Measurements from ENCODE around the gene ZNF281.

ZNF281 gene
- 43.8 to 83.7 (median 75.9) reads per million in 9 experiments for total RNA-seq

- DNase-seq (peak; percentile 92 to 93 (median 93)), ATAC-seq (replicated peaks) (peak; percentile 94)
- peak within 1 kb of the TSS; percentile 92 to 97 for H3K27ac Mint-ChIP-seq
- H3K36me3 Mint-ChIP-seq (ENCODE audit: insufficient read depth) = peaks cover 25% of the 10 kb centered on the region
- no peaks in the 10 kb centered on the region for H3K27me3 Mint-ChIP-seq
- peak within 1 kb of the TSS; percentile 94 to 98 for H3K4me3 Mint-ChIP-seq
- H3K9me3 Mint-ChIP-seq = no peaks in the 10 kb centered on the region
- H3K4me1 Mint-ChIP-seq (ENCODE audit: low read depth in 2 of 2) = peaks cover 36 to 50% of the 10 kb centered on the region in 2 donors
Measured at GRCh38 chr1:200409761-200410565, at the start of gene ZNF281. Gene ZNF281 (minus strand): TSS chr1:200410036. CDS start chr1:200409705, 331 bp downstream.

GRCh38 chr1:200458780-200459179 lies 48.9 kb upstream of the ZNF281 start:
- no peaks in the 10 kb centered on the region for H3K36me3 Mint-ChIP-seq (ENCODE audit: insufficient read depth)
- no peaks in the 10 kb centered on the region for H3K4me1 Mint-ChIP-seq (ENCODE audit: low read depth in 2 of 2)
- no peaks in the 10 kb centered on the region for H3K9me3 Mint-ChIP-seq
- no peak overlapping the region for H3K4me3 Mint-ChIP-seq
- DNase-seq (no peak), ATAC-seq (replicated peaks) (no peak)
- no peaks in the 10 kb centered on the region for H3K27me3 Mint-ChIP-seq
- H3K27ac Mint-ChIP-seq = no peak overlapping the region

GRCh38 chr1:200457810-200458209 lies 48.0 kb upstream of the ZNF281 start:
- no peak for ATAC-seq (replicated peaks)
- Mint-ChIP-seq H3K9me3 (no peaks in the 10 kb centered on the region), H3K4me1 (ENCODE audit: low read depth in 2 of 2) (no peaks in the 10 kb centered on the region), H3K36me3 (ENCODE audit: insufficient read depth) (no peaks in the 10 kb centered on the region), H3K4me3 (no peak overlapping the region), H3K27me3 (no peaks in the 10 kb centered on the region), H3K27ac (no peak overlapping the region)
- no peak for DNase-seq

GRCh38 chr1:200454425-200454824 lies 44.6 kb upstream of the ZNF281 start:
- Mint-ChIP-seq H3K4me3 (no peak overlapping the region), H3K36me3 (ENCODE audit: insufficient read depth) (no peaks in the 10 kb centered on the region), H3K27me3 (no peaks in the 10 kb centered on the region), H3K4me1 (ENCODE audit: low read depth in 2 of 2) (no peaks in the 10 kb centered on the region), H3K27ac (no peak overlapping the region), H3K9me3 (no peaks in the 10 kb centered on the region)
- no peak for DNase-seq
- ATAC-seq (replicated peaks) = no peak

GRCh38 chr1:200453553-200453905 lies 43.7 kb upstream of the ZNF281 start:
- DNase-seq = no peak
- Mint-ChIP-seq H3K9me3 (no peaks in the 10 kb centered on the region), H3K4me1 (ENCODE audit: low read depth in 2 of 2) (no peaks in the 10 kb centered on the region), H3K36me3 (ENCODE audit: insufficient read depth) (no peaks in the 10 kb centered on the region), H3K27me3 (no peaks in the 10 kb centered on the region), H3K4me3 (no peak overlapping the region), H3K27ac (no peak overlapping the region)
- no peak for ATAC-seq (replicated peaks)

GRCh38 chr1:200452850-200453552 lies 43.2 kb upstream of the ZNF281 start:
- Mint-ChIP-seq H3K4me1 (ENCODE audit: low read depth in 2 of 2) (no peaks in the 10 kb centered on the region), H3K36me3 (ENCODE audit: insufficient read depth) (no peaks in the 10 kb centered on the region)
- ATAC-seq (replicated peaks) = no peak

GRCh38 chr1:200448034-200448762 lies 38.4 kb upstream of the ZNF281 start:
- DNase-seq (no peak), ATAC-seq (replicated peaks) (no peak)
- H3K36me3 Mint-ChIP-seq (ENCODE audit: insufficient read depth) = peaks cover 2% of the 10 kb centered on the region
- H3K4me3 Mint-ChIP-seq = no peak overlapping the region
- H3K27ac Mint-ChIP-seq = no peak overlapping the region
- no peaks in the 10 kb centered on the region for H3K4me1 Mint-ChIP-seq (ENCODE audit: low read depth in 2 of 2)
- no peaks in the 10 kb centered on the region for H3K9me3 Mint-ChIP-seq
- no peaks in the 10 kb centered on the region for H3K27me3 Mint-ChIP-seq

More at GRCh38 chr1:200452850-200453552, 43.2 kb upstream of the ZNF281 start:
- Mint-ChIP-seq H3K27me3 (no peaks in the 10 kb centered on the region), H3K9me3 (no peaks in the 10 kb centered on the region), H3K4me3 (no peak overlapping the region), H3K27ac (no peak overlapping the region)
- no peak for DNase-seq

- Mint-ChIP-seq H3K36me3 (ENCODE audit: insufficient read depth) (peaks cover 2% of the 10 kb centered on the region), H3K27me3 (no peaks in the 10 kb centered on the region), H3K9me3 (no peaks in the 10 kb centered on the region), H3K4me1 (ENCODE audit: low read depth in 2 of 2) (no peaks in the 10 kb centered on the region), H3K4me3 (no peak overlapping the region), H3K27ac (no peak overlapping the region)
- DNase-seq = no peak
- ATAC-seq (replicated peaks) = no peak
Measured at GRCh38 chr1:200445213-200445612, 35.4 kb upstream of the ZNF281 start.

- no peaks in the 10 kb centered on the region for H3K9me3 Mint-ChIP-seq
- ATAC-seq (replicated peaks) = no peak
- H3K36me3 Mint-ChIP-seq (ENCODE audit: insufficient read depth) = peaks cover 2% of the 10 kb centered on the region
- no peaks in the 10 kb centered on the region for H3K4me1 Mint-ChIP-seq (ENCODE audit: low read depth in 2 of 2)
- no peak overlapping the region for H3K27ac Mint-ChIP-seq
- no peaks in the 10 kb centered on the region for H3K27me3 Mint-ChIP-seq
- H3K4me3 Mint-ChIP-seq = no peak overlapping the region
- no peak for DNase-seq
Measured at GRCh38 chr1:200444478-200444877, 34.6 kb upstream of the ZNF281 start.

GRCh38 chr1:200443860-200444259 lies 34.0 kb upstream of the ZNF281 start:
- H3K4me3 Mint-ChIP-seq = no peak overlapping the region
- H3K9me3 Mint-ChIP-seq = no peaks in the 10 kb centered on the region
- ATAC-seq (replicated peaks) (no peak), DNase-seq (no peak)
- no peaks in the 10 kb centered on the region for H3K4me1 Mint-ChIP-seq (ENCODE audit: low read depth in 2 of 2)
- H3K36me3 Mint-ChIP-seq (ENCODE audit: insufficient read depth) = peaks cover 2% of the 10 kb centered on the region
- no peak overlapping the region for H3K27ac Mint-ChIP-seq
- no peaks in the 10 kb centered on the region for H3K27me3 Mint-ChIP-seq

- H3K4me1 Mint-ChIP-seq (ENCODE audit: low read depth in 2 of 2) = peaks cover 2% of the 10 kb centered on the region in 2 donors
- peaks cover 2% of the 10 kb centered on the region for H3K36me3 Mint-ChIP-seq (ENCODE audit: insufficient read depth)
- H3K4me3 Mint-ChIP-seq = no peak overlapping the region
- no peak for DNase-seq
- H3K27ac Mint-ChIP-seq = no peak overlapping the region
- H3K9me3 Mint-ChIP-seq = no peaks in the 10 kb centered on the region
- no peak for ATAC-seq (replicated peaks)
- no peaks in the 10 kb centered on the region for H3K27me3 Mint-ChIP-seq
Measured at GRCh38 chr1:200442537-200443156, 32.8 kb upstream of the ZNF281 start.

GRCh38 chr1:200442023-200442422 lies 32.2 kb upstream of the ZNF281 start:
- Mint-ChIP-seq H3K27ac (no peak overlapping the region), H3K9me3 (no peaks in the 10 kb centered on the region), H3K4me1 (ENCODE audit: low read depth in 2 of 2) (peaks cover 4 to 5% of the 10 kb centered on the region in 2 donors), H3K27me3 (no peaks in the 10 kb centered on the region), H3K36me3 (ENCODE audit: insufficient read depth) (no peaks in the 10 kb centered on the region), H3K4me3 (no peak overlapping the region)
- no peak for DNase-seq
- ATAC-seq (replicated peaks) = no peak

GRCh38 chr1:200438911-200439310 lies 29.1 kb upstream of the ZNF281 start:
- DNase-seq (no peak), ATAC-seq (replicated peaks) (no peak)
- no peaks in the 10 kb centered on the region for H3K9me3 Mint-ChIP-seq
- no peaks in the 10 kb centered on the region for H3K36me3 Mint-ChIP-seq (ENCODE audit: insufficient read depth)
- peaks cover 4 to 5% of the 10 kb centered on the region in 2 donors for H3K4me1 Mint-ChIP-seq (ENCODE audit: low read depth in 2 of 2)
- no peak overlapping the region for H3K4me3 Mint-ChIP-seq
- no peak overlapping the region for H3K27ac Mint-ChIP-seq
- no peaks in the 10 kb centered on the region for H3K27me3 Mint-ChIP-seq
